H1 (cell line): Measurements from ENCODE around the gene DPP4. TPM values are rescaled to one million over a fixed set of nuclear protein-coding genes. Genes with fewer than 3 reads are reported as not detected.

Source experiments
- CTCF ChIA-PET: fragments of 300-600 bp; sonication (Branson Sonifier 250); formaldehyde crosslinking; loops from one replicate; lab custom pipeline; 2021; ENCODE audit not compliant: partially characterized antibody; lab: Charles Lee
- POLR2A ChIA-PET: fragments of 300-600 bp; sonication (Branson Sonifier 250); formaldehyde crosslinking; loops from one replicate; lab custom pipeline; 2021; ENCODE audit warnings: inconsistent platforms; ENCODE audit not compliant: partially characterized antibody; lab: Charles Lee
- DNase-seq, 2 experiments: peaks; one replicate each; pipeline versions ENCODE4 v3.0.0 to v3.0.0-alpha.2; 2010 to 2022; ENCODE audit warnings: low spot score in 2 of 2, low read depth in 1 of 2, mixed read lengths in 1 of 2
- FAIRE-seq: peaks from 2 replicates; lab custom pipeline; 2011; peaks lifted over from hg19 to GRCh38; lab: Jason Lieb, UNC
- H2AFZ ChIP-seq: 2 replicates; pipeline ENCODE4 v1.8.1; 2012; ENCODE audit warnings: low read length, inconsistent platforms
- H2AK5ac ChIP-seq: 2 replicates; pipeline ENCODE4 v1.6.1; 2013; ENCODE audit warnings: low read depth, low read length
- H2BK120ac ChIP-seq: replicated peaks from 2 replicates; pipeline ENCODE3; 2013; ENCODE audit warnings: low read depth, low read length, inconsistent platforms
- H2BK12ac ChIP-seq: 2 replicates; pipeline ENCODE4 v1.6.1; 2013; ENCODE audit warnings: low read depth, low read length
- H2BK15ac ChIP-seq: 2 replicates; pipeline ENCODE4 v1.6.1; 2013; ENCODE audit warnings: low read length
- H2BK20ac ChIP-seq: 2 replicates; pipeline ENCODE4 v1.6.1; 2013; ENCODE audit warnings: low read length
- H2BK5ac ChIP-seq: 2 replicates; pipeline ENCODE4 v1.6.1; 2013; ENCODE audit warnings: low read depth, low read length
- H3K14ac ChIP-seq: 2 replicates; pipeline ENCODE4 v1.6.1; 2013; ENCODE audit warnings: inconsistent platforms; ENCODE audit not compliant: insufficient read length
- H3K18ac ChIP-seq: 2 replicates; pipeline ENCODE4 v1.6.1; 2013; ENCODE audit warnings: low read length; ENCODE audit errors: extremely low read depth
- H3K23ac ChIP-seq: 2 replicates; pipeline ENCODE4 v1.6.1; 2013; ENCODE audit warnings: inconsistent platforms; ENCODE audit not compliant: insufficient read length
- H3K23me2 ChIP-seq: 2 replicates; pipeline ENCODE4 v1.6.1; 2013; ENCODE audit warnings: low read depth, low read length
- H3K27ac ChIP-seq: 2 replicates; pipeline ENCODE4 v1.6.1; 2011; ENCODE audit warnings: low read depth, low read length, inconsistent platforms
- H3K27me3 ChIP-seq, 4 experiments: replicated peaks in 1 of 4; 1 replicate in 1 of 4; 2 replicates in 3 of 4; pipeline versions ENCODE4 v1.6.1 to v1.8.1; 2011 to 2013; ENCODE audit warnings: low read length in 3 of 4, mild to moderate bottlenecking in 3 of 4, inconsistent platforms in 2 of 4, mixed read lengths in 2 of 4, moderate library complexity in 1 of 4; ENCODE audit not compliant: control insufficient read depth in 3 of 4, insufficient read depth in 3 of 4; ENCODE audit errors: extremely low read depth in 1 of 4
- H3K36me3 ChIP-seq, 4 experiments: 2 replicates each; pipeline versions ENCODE4 v1.6.1 to v1.8.1; 2011 to 2013; ENCODE audit warnings: mild to moderate bottlenecking in 4 of 4, low read length in 3 of 4, moderate library complexity in 2 of 4, control low read depth in 1 of 4, inconsistent platforms in 1 of 4; ENCODE audit not compliant: insufficient read depth in 4 of 4, control insufficient read depth in 2 of 4
- H3K4ac ChIP-seq: replicated peaks from 2 replicates; pipeline ENCODE3; 2013; ENCODE audit warnings: low read length, low read depth, mixed read lengths, inconsistent platforms; ENCODE audit not compliant: insufficient read length
- H3K4me1 ChIP-seq, 4 experiments: replicated peaks in 1 of 4; 1 replicate in 1 of 4; 2 replicates in 3 of 4; pipeline versions ENCODE4 v1.6.1 to v1.8.1; 2011 to 2013; ENCODE audit warnings: low read length in 3 of 4, inconsistent platforms in 2 of 4, mixed read lengths in 1 of 4; ENCODE audit not compliant: insufficient read depth in 4 of 4, control insufficient read depth in 3 of 4
- H3K4me2 ChIP-seq, 2 experiments: 2 replicates each; pipeline versions ENCODE4 v1.6.1 to v1.8.1; 2011 to 2013; ENCODE audit warnings: low read depth in 2 of 2, low read length in 2 of 2, control low read depth in 1 of 2, inconsistent platforms in 1 of 2, mild to moderate bottlenecking in 1 of 2; ENCODE audit not compliant: insufficient read depth in 1 of 2
- H3K4me3 ChIP-seq, 4 experiments: fragments of 200-600, 300-600 bp in 1 of 4; sonication (generic), shearing (Covaris generic), sonication (Bioruptor Twin) in 1 of 4; 2 replicates each; pipeline versions ENCODE4 v1.5.1 to v1.8.1; 2011 to 2016; ENCODE audit warnings: low read length in 4 of 4, low read depth in 3 of 4, control low read depth in 2 of 4, inconsistent platforms in 2 of 4, mild to moderate bottlenecking in 2 of 4, mixed read lengths in 1 of 4, moderate library complexity in 1 of 4; ENCODE audit not compliant: insufficient read depth in 2 of 4; ENCODE audit errors: extremely low read depth in 1 of 4
- H3K56ac ChIP-seq: replicated peaks from 2 replicates; pipeline ENCODE3; 2013; ENCODE audit warnings: low read depth, mild to moderate bottlenecking, mixed read lengths, low read length, inconsistent platforms; ENCODE audit not compliant: insufficient read length
- H3K79me1 ChIP-seq: 2 replicates; pipeline ENCODE4 v1.6.1; 2013; ENCODE audit warnings: low read depth, low read length, control low read depth
- H3K79me2 ChIP-seq, 2 experiments: 2 replicates each; pipeline versions ENCODE4 v1.6.1 to v1.8.1; 2012 to 2013; ENCODE audit warnings: low read length in 2 of 2, mild to moderate bottlenecking in 2 of 2, inconsistent platforms in 1 of 2; ENCODE audit not compliant: insufficient read depth in 2 of 2, control insufficient read depth in 1 of 2
- H3K9ac ChIP-seq, 4 experiments: replicated peaks in 1 of 4; 1 replicate in 1 of 4; 2 replicates in 3 of 4; pipeline versions ENCODE4 v1.6.1 to v1.8.1; 2011 to 2013; ENCODE audit warnings: low read depth in 3 of 4, low read length in 3 of 4, control low read depth in 2 of 4, mild to moderate bottlenecking in 2 of 4, moderate library complexity in 2 of 4, inconsistent platforms in 1 of 4; ENCODE audit errors: extremely low read depth in 1 of 4
- H3K9me3 ChIP-seq, 2 experiments: 2 replicates each; pipeline versions ENCODE4 v1.6.1 to v1.8.1; 2012 to 2013; ENCODE audit warnings: mild to moderate bottlenecking in 2 of 2, moderate library complexity in 2 of 2, control low read depth in 1 of 2, inconsistent platforms in 1 of 2, low read depth in 1 of 2, low read length in 1 of 2, mixed read lengths in 1 of 2; ENCODE audit not compliant: insufficient read depth in 2 of 2
- H4K20me1 ChIP-seq, 2 experiments: replicated peaks in 1 of 2; 2 replicates each; pipeline versions ENCODE3 to v1.8.1; 2011 to 2013; ENCODE audit warnings: inconsistent platforms in 2 of 2, low read length in 2 of 2, mild to moderate bottlenecking in 1 of 2; ENCODE audit not compliant: insufficient read depth in 2 of 2, control insufficient read depth in 1 of 2
- H4K5ac ChIP-seq: 2 replicates; pipeline ENCODE4 v1.6.1; 2013; ENCODE audit warnings: low read length, low read depth, mixed read lengths, inconsistent platforms; ENCODE audit not compliant: insufficient read length
- H4K8ac ChIP-seq: 2 replicates; pipeline ENCODE4 v1.8.0; 2013; ENCODE audit warnings: mild to moderate bottlenecking, moderate library complexity, low read length, inconsistent platforms; ENCODE audit not compliant: insufficient read depth; ENCODE audit errors: extremely low read depth
- H4K91ac ChIP-seq: replicated peaks from 2 replicates; pipeline ENCODE3; 2013; ENCODE audit warnings: low read length, mixed read lengths, inconsistent platforms; ENCODE audit not compliant: insufficient read length
- HDAC2 ChIP-seq, 2 experiments: fragments of 300-600 bp in 1 of 2; sonication (generic) in 1 of 2; IDR thresholded peaks; 2 replicates each; pipeline ENCODE4 v1.6.1; 2011 to 2012; ENCODE audit warnings: low read depth in 2 of 2, low read length in 2 of 2, mild to moderate bottlenecking in 2 of 2, moderate library complexity in 2 of 2, borderline replicate concordance in 1 of 2, inconsistent platforms in 1 of 2
- KDM5A ChIP-seq: fragments of 200-600 bp; IDR thresholded peaks from 2 replicates; pipeline ENCODE4 v1.7.1; 2012; ENCODE audit warnings: mild to moderate bottlenecking, low read length, inconsistent platforms, mixed read lengths
- SP2 ChIP-seq: IDR thresholded peaks from 2 replicates; pipeline ENCODE4 v1.6.1; 2012; ENCODE audit warnings: mild to moderate bottlenecking, low read length, inconsistent platforms
- SUZ12 ChIP-seq: fragments of 200-600 bp; sonication (generic); IDR thresholded peaks from 2 replicates; pipeline ENCODE4 v1.6.1; 2012; ENCODE audit warnings: mild to moderate bottlenecking, inconsistent platforms, low read length, moderate library complexity, mixed read lengths
- TAF1 ChIP-seq: IDR thresholded peaks from 2 replicates; pipeline ENCODE4 v1.6.1; 2011; ENCODE audit warnings: mild to moderate bottlenecking, low read depth, low read length
- WGBS, 2 experiments: shearing (Covaris generic) in 1 of 2; methylation state at CpG; one replicate each; pipeline versions ENCODE4 v1.1.6 to v1.1.7; 2013 to 2015; ENCODE audit warnings: low lambda C conversion rate in 2 of 2, mixed read lengths in 2 of 2, inconsistent platforms in 1 of 2, low coverage in 1 of 2, missing lambda C conversion rate in 1 of 2; ENCODE audit not compliant: insufficient replicate concordance in 2 of 2, insufficient coverage in 1 of 2, insufficient read length in 1 of 2; ENCODE audit errors: extremely low coverage in 1 of 2, missing lambda C conversion rate in 1 of 2; 5-methylcytosine and 5-hydroxymethylcytosine counted together
- polyA plus RNA-seq, 7 experiments: library from polyadenylated mRNA; depleted of rRNA in 3 of 7; stranded (reverse) in 5 of 7; unstranded in 2 of 7; fragments of >200 nt in 5 of 7; fragments of 200-250 nt in 2 of 7; gene quantifications; 1 replicate in 5 of 7; 2 replicates in 1 of 7; 4 replicates in 1 of 7; pipeline versions ENCODE4 v1.2.1 to v1.2.3, GENCODE V29; 2011 to 2013; ENCODE audit warnings: missing spikeins in 2 of 7, mixed read lengths in 2 of 7
- total RNA-seq: library from RNA; stranded (reverse); fragmentation: NEBNext Ultra II Directional; extraction: Animal tissue kit (Norgen Biotek cat#: 25700); gene quantifications from 2 replicates; pipeline ENCODE4 v1.2.1, GENCODE V29; 2021

The DPP4 gene
- total and polyA plus RNA-seq, 2 of the 8 experiments (the other 6 are each of a cell fraction or from before 2014, with no cell fraction given): 1.3 to 3.1 TPM

GRCh38 chr2:162013514-162014475 lies 60.2 kb downstream of the DPP4 start:
- H2BK12ac ChIP-seq: no peak overlapping the region
- H3K27ac ChIP-seq: no peak overlapping the region
- no peak overlapping the region for H2BK15ac ChIP-seq
- ChIA-PET POLR2A (interaction anchor here (1.1 kb wide), 1 partner anchor 11 kb away, joined by 3 read pairs; no protein-coding TSS in a partner anchor), CTCF (interaction anchor here (1.1 to 1.7 kb wide), 2 partner anchors 9 to 15 kb away, joined by 3 to 7 read pairs; no protein-coding TSS in a partner anchor)
- no peak overlapping the region for H3K4me2 ChIP-seq
- H4K8ac ChIP-seq: no peak overlapping the region
- no peak overlapping the region for H3K56ac ChIP-seq
- no peaks in the 10 kb centered on the region for H3K36me3 ChIP-seq
- H3K27me3 ChIP-seq: no peaks in the 10 kb centered on the region
- DNase-seq: no peak
- H2AFZ ChIP-seq: no peak overlapping the region
- no peaks in the 10 kb centered on the region for H3K79me2 ChIP-seq
- no peaks in the 10 kb centered on the region for H3K79me1 ChIP-seq
- H3K14ac ChIP-seq: no peak overlapping the region
- H4K20me1 ChIP-seq: no peaks in the 10 kb centered on the region
- H3K4me3 ChIP-seq: no peak overlapping the region
- WGBS, 2 experiments: 87% methylated on average over 9 of the region's 9 CpGs; no CpG with 5 or more reads in 1 of the 2 experiments
- TF ChIP-seq KDM5A (no peak), SUZ12 (no peak), SP2 (no peak), HDAC2 (IDR thresholded peaks at IDR 0.05; ENCODE audit: borderline replicate concordance in 1 of 2, low read depth in 2 of 2, low read length in 2 of 2) (no peak), TAF1 (no peak)
- no peak overlapping the region for H2BK5ac ChIP-seq
- no peak overlapping the region for H3K9ac ChIP-seq
- H2BK120ac ChIP-seq: no peak overlapping the region
- no peak for FAIRE-seq
- no peak overlapping the region for H3K23ac ChIP-seq
- no peak overlapping the region for H3K4ac ChIP-seq
- H2BK20ac ChIP-seq: no peak overlapping the region
- H3K23me2 ChIP-seq: no peaks in the 10 kb centered on the region
- no peak overlapping the region for H4K5ac ChIP-seq
- no peaks in the 10 kb centered on the region for H3K9me3 ChIP-seq
- peaks cover 0 to 3% (median 0%) of the 10 kb centered on the region in 4 experiments; a peak in 1 of 7 replicates for H3K4me1 ChIP-seq
- H2AK5ac ChIP-seq: no peak overlapping the region
- H3K18ac ChIP-seq: no peak overlapping the region
- H4K91ac ChIP-seq: no peak overlapping the region
